ENCODE measurements around the gene SLC35E2B. TPM values are rescaled to one million over a fixed set of nuclear protein-coding genes. Genes with fewer than 3 reads are reported as not detected.

The SLC35E2B gene
- total RNA-seq, 1 donor from 2014 or later, result 25.3 TPM

GRCh38 chr1:1619917-1620361 lies 72.7 kb downstream of the SLC35E2B start:
- DNase-seq (peak; percentile 85), ATAC-seq (peak; percentile 44)
- intact Hi-C loops (cut with micrococcal nuclease), result no loop called here

- intact Hi-C loops (cut with micrococcal nuclease), result no loop called here
- ATAC-seq (no peak), DNase-seq (peak; percentile 27)
Measured at GRCh38 chr1:1618396-1619068, 74.1 kb downstream of the SLC35E2B start.

DNA sequence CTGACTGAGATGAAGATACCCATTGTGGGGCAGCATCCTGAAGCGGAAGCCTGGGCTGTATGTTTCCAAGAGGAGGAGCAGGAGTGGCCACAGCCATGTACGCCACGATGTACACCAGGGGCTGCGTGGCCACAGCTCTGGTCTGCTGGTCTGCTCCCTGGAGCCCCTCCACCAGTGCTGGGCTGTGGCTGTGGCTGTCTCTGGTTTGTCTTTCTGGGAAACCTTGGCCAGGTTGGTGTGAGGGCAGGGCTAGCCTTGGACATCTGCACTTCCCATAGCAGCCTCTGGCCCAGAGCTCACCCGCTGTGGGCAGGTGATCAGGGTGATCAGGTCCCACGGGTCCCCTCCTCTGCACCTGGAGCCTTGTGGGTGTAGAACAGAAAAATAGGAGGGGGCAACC lies 74.7 kb downstream of the SLC35E2B start:
- DNase-seq (peak; percentile 26), ATAC-seq (no peak)
- intact Hi-C loops (cut with micrococcal nuclease), result no loop called here

- intact Hi-C loops (cut with micrococcal nuclease), result no loop called here
- no peak for ATAC-seq
- no peak for DNase-seq
Measured at GRCh38 chr1:1617516-1617915, 75.1 kb downstream of the SLC35E2B start.

- ATAC-seq (no peak), DNase-seq (peak; percentile 45)
- intact Hi-C loops (cut with micrococcal nuclease), result no loop called here
Measured at GRCh38 chr1:1616838-1617237, 75.8 kb downstream of the SLC35E2B start.

DNA sequence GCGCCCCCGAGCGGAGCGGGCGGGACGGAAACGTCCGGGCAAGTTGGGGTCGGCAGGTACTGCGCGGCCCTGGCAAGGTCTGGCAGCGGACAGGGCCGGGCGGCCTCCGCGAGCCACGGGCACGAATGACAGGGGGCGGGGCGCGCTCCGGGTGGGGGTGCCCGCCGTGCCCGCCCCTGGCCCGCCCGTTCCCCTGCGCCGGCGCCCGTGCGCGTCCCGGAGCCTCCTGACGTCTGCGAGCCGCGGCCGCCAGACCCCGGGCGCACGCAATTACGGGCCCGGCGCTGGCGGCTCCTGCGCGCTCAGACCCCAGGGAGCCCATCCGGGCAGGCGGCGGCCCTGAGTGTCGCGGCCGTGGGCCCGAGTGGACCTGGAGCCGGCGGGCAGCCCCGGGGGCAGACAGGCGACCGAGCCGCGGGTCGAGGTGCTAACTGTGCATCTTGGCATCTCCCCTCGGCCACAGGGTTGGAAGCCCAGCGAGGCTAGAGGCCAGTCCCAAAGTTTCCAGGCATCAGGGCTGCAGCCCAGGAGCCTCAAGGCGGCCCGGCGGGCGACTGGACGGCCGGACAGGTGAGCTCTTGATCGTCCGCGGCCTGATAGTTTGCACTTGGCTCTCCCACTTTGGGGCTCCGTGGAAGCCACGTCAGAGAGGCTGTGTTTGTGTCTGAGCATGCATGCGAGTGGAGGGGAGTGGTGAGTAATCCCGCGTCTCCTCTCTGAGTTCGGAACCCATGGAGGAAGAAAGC lies 76.4 kb downstream of the SLC35E2B start:
- intact Hi-C loops (cut with micrococcal nuclease), result no loop called here
- ATAC-seq (peak; percentile 7), DNase-seq (peak; percentile 80)

DNA sequence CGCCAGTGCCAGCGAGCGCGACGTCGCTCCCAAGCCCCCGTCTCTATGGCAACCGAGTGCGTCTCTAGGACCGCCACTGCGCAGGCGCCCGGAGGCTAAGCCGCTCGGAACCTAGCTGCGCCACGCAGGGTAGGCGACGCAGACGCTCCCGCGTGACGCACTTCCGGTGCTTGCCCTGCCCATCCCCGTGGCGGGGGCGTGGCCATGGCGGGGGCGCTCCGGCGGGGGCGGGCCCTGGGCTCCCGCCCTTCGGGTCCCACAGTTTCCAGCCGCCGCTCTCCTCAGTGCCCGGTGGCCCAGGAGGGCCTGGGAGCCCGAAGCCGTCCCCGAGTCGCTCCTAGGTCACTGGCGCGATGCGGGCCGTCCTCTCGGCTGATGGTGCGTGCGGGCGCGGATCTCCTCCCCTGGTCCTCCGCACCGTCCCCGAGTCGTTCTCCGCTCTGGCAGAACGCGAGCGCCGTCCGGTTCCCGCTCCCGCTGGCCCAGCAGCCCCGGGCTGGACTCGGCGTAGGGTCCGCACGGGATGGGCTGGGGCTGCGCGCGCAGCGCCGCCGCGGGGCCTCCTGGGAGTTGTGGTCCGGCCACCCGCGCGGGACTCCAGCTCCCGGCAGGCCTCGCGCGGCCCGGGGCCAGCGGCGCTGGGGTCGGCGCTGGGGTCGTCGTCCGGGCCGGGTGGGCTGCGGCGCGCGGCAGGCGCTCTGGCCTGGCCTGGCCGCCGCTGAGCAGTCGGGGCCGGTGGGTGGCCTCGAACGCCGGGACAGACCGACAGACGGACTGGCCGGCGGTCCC lies 77.1 kb downstream of the SLC35E2B start, which contains the start of gene MIB2:
Gene MIB2 (plus strand): TSS at position 245 of the 789 bp plus-strand sequence. CDS start 7,953 bp downstream, outside the sequence.
- DNase-seq (peak; percentile 98), ATAC-seq (peak; percentile 91)
- intact Hi-C loops (cut with micrococcal nuclease), result no loop called here

DNA sequence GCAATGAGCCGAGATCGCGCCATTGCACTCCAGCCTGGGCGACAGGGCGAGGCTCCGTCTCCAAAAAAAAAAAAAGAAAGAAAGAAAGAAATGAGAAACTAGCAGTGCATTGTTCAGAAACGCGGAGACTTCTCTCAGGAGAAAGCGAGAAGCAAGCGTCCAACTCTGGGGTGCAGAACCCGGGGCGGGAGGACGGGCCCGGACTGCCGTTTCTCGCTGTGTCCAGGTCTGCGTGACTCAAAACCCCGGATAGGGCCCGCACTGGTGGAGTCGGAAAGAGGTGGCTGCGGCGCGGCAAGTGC lies 77.7 kb downstream of the SLC35E2B start:
- intact Hi-C loops (cut with micrococcal nuclease), result no loop called here
- DNase-seq (no peak), ATAC-seq (no peak)

- DNase-seq, result peak; percentile 44
- ATAC-seq, result no peak
- intact Hi-C loops (cut with micrococcal nuclease), result no loop called here
Measured at GRCh38 chr1:1614204-1614953, 78.2 kb downstream of the SLC35E2B start.

DNA sequence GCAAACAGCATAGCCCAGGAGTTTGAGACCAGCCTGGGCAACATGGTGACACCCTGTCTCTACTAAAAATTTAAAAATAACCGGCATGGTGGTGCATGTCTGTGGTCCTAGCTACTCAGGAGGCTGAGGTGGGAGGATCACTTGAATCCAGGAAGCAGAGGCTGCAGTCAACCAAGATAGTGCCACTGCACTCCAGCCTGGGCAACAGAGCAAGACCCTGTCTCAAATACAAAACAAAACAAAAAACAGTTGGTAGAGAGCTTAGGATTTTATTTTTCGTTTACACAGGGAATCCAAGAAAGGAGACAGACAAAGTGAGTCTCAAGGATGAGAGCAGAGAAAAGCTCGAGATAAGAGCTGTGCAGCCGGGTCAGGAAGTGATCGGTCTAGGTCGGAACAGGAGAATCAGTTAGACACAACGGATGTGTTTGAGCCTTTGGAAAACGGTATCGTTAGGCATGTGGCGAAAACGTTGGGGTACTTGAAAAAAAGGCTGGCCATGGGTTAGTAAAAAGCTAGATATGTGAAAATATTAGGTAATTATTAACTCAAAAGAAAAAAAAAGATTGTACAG lies 79.0 kb downstream of the SLC35E2B start:
- DNase-seq, result peak; percentile 4
- no peak for ATAC-seq
- intact Hi-C loops (cut with micrococcal nuclease), result no loop called here

DNA sequence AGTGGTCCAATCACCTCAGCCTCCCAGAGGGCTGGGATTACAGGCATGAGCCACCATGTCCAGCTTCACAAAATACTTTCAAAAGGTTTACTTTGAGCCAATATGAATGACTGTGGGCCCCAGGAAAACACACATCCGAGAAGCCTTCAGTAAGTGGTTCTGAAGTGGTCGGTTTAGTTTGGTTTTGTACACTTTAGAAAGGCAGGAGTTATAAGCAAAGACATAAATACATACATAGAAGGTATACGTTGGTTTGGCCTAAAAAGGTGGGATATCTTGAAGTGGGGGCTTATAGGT lies 80.5 kb downstream of the SLC35E2B start:
- DNase-seq (no peak), ATAC-seq (no peak)
- intact Hi-C loops (cut with micrococcal nuclease), result no loop called here

- no peak for DNase-seq
- intact Hi-C loops (cut with micrococcal nuclease), result no loop called here
- ATAC-seq, result no peak
Measured at GRCh38 chr1:1610796-1611195, 81.8 kb downstream of the SLC35E2B start.

GRCh38 chr1:1609822-1610485 lies 82.6 kb downstream of the SLC35E2B start:
- intact Hi-C loops (cut with micrococcal nuclease), result no loop called here
- no peak for ATAC-seq
- DNase-seq, result peak; percentile 18

Other genes with a start within 250 kb of the SLC35E2B start
- 1.9 TPM for gene ATAD3C, start 243.1 kb downstream of the SLC35E2B start, total RNA-seq
- 9.5 TPM for gene ATAD3B, start 221.0 kb downstream of the SLC35E2B start, total RNA-seq
- 18.3 TPM for gene ATAD3A, start 180.6 kb downstream of the SLC35E2B start, total RNA-seq
- 8.9 TPM for gene TMEM240, start 152.2 kb downstream of the SLC35E2B start, total RNA-seq
- 118 TPM for gene SSU72, start 117.9 kb downstream of the SLC35E2B start, total RNA-seq
- 3.6 TPM for gene FNDC10, start 92.7 kb downstream of the SLC35E2B start, total RNA-seq
- gene MIB2, start 77.3 kb downstream of the SLC35E2B start, total RNA-seq, result 131 TPM
- 47.9 TPM for gene MMP23B, start 60.6 kb downstream of the SLC35E2B start, total RNA-seq
- 26.1 TPM for gene CDK11B, start 33.8 kb downstream of the SLC35E2B start, total RNA-seq
- gene CDK11A, start 31.6 kb upstream of the SLC35E2B start, total RNA-seq, result 22.3 TPM
- 24.4 TPM for gene NADK, start 85.7 kb upstream of the SLC35E2B start, total RNA-seq
- gene GNB1, start 198.3 kb upstream of the SLC35E2B start, total RNA-seq, result 172 TPM
- gene CALML6, start 222.5 kb upstream of the SLC35E2B start, total RNA-seq, result not detected
- 1.7 TPM for gene TMEM52, start 226.5 kb upstream of the SLC35E2B start, total RNA-seq

Measured in left ventricle myocardium superior (tissue), 1 donor.